Esophagus (tissue), 2 donors: Measurements from ENCODE around the gene CFAP68. TPM values are rescaled to one million over a fixed set of nuclear protein-coding genes. Genes with fewer than 3 reads are reported as not detected.

Source experiments
- H3K27ac ChIP-seq, 2 donors: one replicate each; pipeline ENCODE4 v1.5.1; 2013; ENCODE audit warnings: low read depth in 2 of 2, mild to moderate bottlenecking in 2 of 2, inconsistent platforms in 1 of 2, low read length in 1 of 2, moderate library complexity in 1 of 2
- H3K27me3 ChIP-seq, 2 donors: one replicate each; pipeline ENCODE4 v1.6.1; 2013; ENCODE audit warnings: low read length in 2 of 2, control low read depth in 1 of 2, mild to moderate bottlenecking in 1 of 2; ENCODE audit not compliant: insufficient read depth in 2 of 2, control insufficient read depth in 1 of 2
- H3K36me3 ChIP-seq, 2 donors: one replicate each; pipeline ENCODE4 v1.6.1; 2013; ENCODE audit warnings: low read length in 1 of 2; ENCODE audit not compliant: control insufficient read depth in 2 of 2, insufficient read depth in 2 of 2
- H3K4me1 ChIP-seq, 2 donors: one replicate each; pipeline ENCODE4 v1.6.1; 2013; ENCODE audit warnings: low read length in 1 of 2; ENCODE audit not compliant: control insufficient read depth in 2 of 2, insufficient read depth in 2 of 2
- H3K4me3 ChIP-seq, 2 donors: one replicate each; pipeline ENCODE4 v1.5.1; 2013; ENCODE audit warnings: low read length in 2 of 2, mild to moderate bottlenecking in 2 of 2, low read depth in 1 of 2, moderate library complexity in 1 of 2
- H3K9me3 ChIP-seq, 2 donors: one replicate each; pipeline ENCODE4 v1.6.1; 2013; ENCODE audit warnings: mild to moderate bottlenecking in 2 of 2, low read depth in 1 of 2, low read length in 1 of 2, moderate library complexity in 1 of 2; ENCODE audit not compliant: control insufficient read depth in 2 of 2, insufficient read depth in 1 of 2
- WGBS, 2 donors: extraction: QIAGEN DNeasy Blood & Tissue Kit; methylation state at CpG; one replicate each; pipeline ENCODE4 v1.1.7; 2013; 5-methylcytosine and 5-hydroxymethylcytosine counted together
- polyA plus RNA-seq, 2 donors: library from polyadenylated mRNA; stranded (reverse); fragments of 200-250 nt; gene quantifications; one replicate each; pipeline ENCODE4 v1.2.3, GENCODE V29; 2013
- donor health status: healthy with polysubstance abuse.
- donor health status: Bipolar disorder and iron deficiency.

CFAP68 gene
- polyA plus RNA-seq, 2 donors = 29.5 to 33.4 TPM

DNA sequence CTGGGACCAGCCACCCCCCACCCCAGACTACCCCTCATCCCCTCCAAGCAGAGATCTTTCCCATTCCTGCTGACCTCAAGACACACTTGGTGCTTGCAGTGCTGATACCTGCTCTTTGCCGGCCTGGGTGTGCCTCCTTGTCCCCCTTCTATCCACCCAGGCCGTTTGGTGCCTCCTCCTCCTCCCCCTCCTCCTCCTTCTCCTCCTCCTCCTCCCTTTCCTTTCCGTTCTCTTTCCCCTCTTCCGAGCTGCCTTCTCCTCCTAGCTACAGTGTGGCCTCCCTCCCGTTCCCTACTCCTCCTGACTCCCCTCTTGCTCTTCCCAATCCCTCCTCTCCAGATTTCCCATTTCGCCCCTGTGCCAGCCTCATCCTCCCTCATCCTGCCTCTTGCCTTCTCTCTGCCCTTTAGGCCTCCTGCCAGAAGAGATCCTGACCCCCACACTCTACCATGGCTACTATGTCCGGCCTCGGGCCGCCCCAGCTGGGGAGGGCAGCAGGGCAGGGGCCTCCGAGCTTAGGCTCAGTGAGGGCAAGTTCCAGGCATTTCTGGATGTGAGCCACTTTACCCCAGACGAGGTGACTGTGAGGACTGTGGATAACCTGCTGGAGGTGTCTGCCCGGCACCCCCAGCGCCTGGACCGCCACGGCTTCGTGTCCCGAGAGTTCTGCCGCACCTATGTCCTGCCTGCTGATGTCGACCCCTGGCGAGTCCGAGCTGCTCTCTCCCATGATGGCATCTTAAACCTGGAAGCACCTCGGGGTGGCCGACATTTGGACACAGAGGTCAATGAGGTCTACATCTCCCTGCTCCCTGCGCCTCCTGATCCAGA, 33.9 kb downstream of the CFAP68 start:
- no peaks in the 10 kb centered on the region for H3K27me3 ChIP-seq
- no peaks in the 10 kb centered on the region for H3K9me3 ChIP-seq
- peaks cover 0 to 9% of the 10 kb centered on the region in 2 donors for H3K4me1 ChIP-seq
- peak overlapping the region; percentile 29 to 32 for H3K4me3 ChIP-seq
- H3K36me3 ChIP-seq = no peaks in the 10 kb centered on the region
- peak overlapping the region; percentile 79 to 92 for H3K27ac ChIP-seq
- 58 to 60% methylated on average over 24 of the region's 24 CpGs for WGBS, 2 donors

DNA sequence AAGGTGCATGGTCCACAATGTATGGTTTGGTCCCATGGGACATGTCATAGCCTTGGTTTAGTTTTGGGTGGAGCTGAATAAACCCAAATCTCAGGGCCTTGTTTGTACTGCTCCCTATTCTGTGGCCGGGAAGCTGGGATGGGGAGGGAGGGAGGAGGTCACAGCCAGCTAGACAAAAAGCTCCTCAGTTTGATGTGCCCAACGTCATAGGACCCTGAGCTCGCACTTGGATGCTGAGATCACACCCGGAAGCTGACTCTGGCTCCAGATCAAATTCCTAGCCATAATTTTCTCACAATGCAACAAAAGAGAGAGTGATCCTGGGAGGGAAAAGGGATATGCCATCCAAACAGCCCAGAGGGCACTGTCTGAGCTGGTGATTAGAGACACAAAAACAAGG, 34.7 kb downstream of the CFAP68 start:
- Histone ChIP-seq H3K36me3 (no peaks in the 10 kb centered on the region), H3K27me3 (no peaks in the 10 kb centered on the region), H3K9me3 (no peaks in the 10 kb centered on the region), H3K4me3 (no peak overlapping the region), H3K27ac (peak overlapping the region; percentile 79 to 92), H3K4me1 (peaks cover 0 to 9% of the 10 kb centered on the region in 2 donors)
- WGBS, 2 donors = 17 to 18% methylated on average over 4 of the region's 4 CpGs

DNA sequence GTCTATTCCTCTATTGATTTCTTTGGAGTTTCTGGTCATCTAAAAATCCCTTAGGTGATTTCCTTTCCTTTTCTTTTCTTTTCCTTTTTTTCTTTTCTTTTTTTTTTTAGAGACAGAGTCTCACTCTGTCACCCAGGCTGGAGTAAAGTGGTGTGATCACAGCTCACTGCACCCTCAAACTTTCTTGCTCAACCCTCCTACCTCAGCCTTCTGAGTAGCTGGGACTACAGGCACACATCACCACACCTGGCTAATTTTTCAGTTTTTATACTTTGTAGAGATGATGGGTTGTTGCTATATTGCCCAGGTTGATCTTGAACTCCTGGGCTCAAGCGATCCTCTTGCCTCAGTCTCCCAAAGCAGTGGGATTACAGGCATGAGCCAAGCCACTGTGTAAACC, 37.4 kb downstream of the CFAP68 start:
- H3K4me3 ChIP-seq = no peak overlapping the region
- H3K9me3 ChIP-seq = no peaks in the 10 kb centered on the region
- no peaks in the 10 kb centered on the region for H3K36me3 ChIP-seq
- peaks cover 0 to 4% of the 10 kb centered on the region in 2 donors for H3K4me1 ChIP-seq
- no peak overlapping the region for H3K27ac ChIP-seq
- 92 to 93% methylated on average over 1 of the region's 1 CpG for WGBS, 2 donors
- H3K27me3 ChIP-seq = no peaks in the 10 kb centered on the region

DNA sequence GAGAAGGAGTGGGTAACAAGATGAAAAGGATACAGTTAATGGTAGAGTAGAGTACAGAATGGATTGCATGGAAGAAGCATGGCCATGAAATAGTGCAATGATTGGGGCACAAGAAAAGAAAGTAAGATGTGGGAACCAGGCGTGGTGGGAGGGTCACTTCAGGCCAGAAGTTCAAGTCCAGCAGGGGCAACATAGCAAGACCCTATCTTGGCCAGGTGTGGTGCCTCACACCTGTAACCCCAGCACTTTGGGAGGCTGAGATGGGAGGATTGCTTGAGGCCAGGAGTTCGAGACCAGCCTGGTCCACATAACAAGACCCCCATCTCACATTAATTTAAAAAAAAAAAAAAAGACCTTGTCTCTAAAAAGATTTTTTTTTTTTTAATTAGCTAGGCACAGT, 38.0 kb downstream of the CFAP68 start:
- peaks cover 0 to 4% of the 10 kb centered on the region in 2 donors for H3K4me1 ChIP-seq
- H3K27ac ChIP-seq = no peak overlapping the region
- H3K4me3 ChIP-seq = no peak overlapping the region
- H3K36me3 ChIP-seq = no peaks in the 10 kb centered on the region
- H3K27me3 ChIP-seq = no peaks in the 10 kb centered on the region
- 86 to 89% methylated on average over 2 of the region's 2 CpGs for WGBS, 2 donors
- no peaks in the 10 kb centered on the region for H3K9me3 ChIP-seq

DNA sequence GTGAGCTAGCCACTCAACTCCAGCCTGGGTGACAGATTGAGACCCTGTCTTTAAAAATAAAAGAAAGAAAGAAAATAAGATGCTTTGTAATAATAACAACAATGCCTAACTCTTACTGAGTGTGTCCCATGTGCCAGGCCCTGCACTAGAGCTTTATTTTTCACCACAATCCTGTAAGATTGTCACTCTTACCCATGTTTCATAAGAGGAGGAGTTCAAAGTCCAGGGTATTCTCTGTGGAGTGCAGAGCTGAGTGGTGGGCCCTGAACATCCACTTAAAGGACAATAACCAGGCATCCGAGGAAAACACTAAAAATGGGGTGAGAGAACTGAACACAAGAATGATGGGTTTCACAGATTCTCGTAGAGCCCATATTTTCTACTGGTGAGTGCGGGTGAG, 38.4 kb downstream of the CFAP68 start:
- peaks cover 0 to 4% of the 10 kb centered on the region in 2 donors for H3K4me1 ChIP-seq
- H3K36me3 ChIP-seq = no peaks in the 10 kb centered on the region
- H3K9me3 ChIP-seq = no peaks in the 10 kb centered on the region
- WGBS, 2 donors = 92 to 93% methylated on average over 3 of the region's 3 CpGs
- H3K27ac ChIP-seq = no peak overlapping the region
- H3K4me3 ChIP-seq = no peak overlapping the region
- H3K27me3 ChIP-seq = no peaks in the 10 kb centered on the region

DNA sequence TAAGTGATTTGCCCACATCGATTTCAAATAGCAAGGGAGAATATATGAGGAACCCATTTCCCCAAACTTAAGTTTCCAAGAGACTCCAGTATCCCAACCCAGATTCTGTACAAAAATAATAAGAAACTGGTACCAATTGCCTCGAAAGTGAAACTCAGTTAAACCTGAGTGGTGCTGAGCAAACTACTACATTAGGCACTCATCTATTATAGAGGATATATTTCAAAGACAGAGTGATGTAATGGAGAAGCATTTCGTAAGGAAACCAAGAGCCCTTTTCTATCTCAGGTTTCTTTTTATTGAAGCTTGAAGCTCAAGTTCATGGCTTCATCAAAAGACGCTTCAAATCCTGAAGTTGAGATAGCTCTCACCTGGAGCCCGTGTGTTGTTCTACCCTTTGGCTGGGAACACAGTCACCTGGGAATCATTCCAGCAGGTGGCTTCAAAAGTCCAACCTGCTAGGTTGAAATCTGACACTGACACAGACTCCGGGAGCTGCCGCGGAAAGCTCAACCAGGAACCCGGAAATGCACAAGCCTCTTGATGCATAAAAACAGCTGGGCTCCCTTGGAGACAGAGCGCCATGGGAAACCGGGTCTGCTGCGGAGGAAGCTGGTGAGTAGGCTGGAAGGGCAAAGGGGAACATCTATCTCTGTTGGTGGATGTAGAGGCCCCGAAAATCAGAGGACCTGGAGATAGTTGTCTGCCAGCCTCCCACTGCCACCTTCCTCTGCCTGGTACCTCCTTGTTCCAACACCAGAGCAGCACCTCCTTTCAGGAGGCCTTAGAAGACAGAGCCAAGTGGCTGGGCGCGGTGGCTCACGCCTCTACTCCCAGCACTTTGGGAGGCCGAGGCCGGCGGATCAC, 39.3 kb downstream of the CFAP68 start, which contains the start of gene C11orf52:
C11orf52 (plus strand) TSS at position 524 of the 867 bp plus-strand sequence; CDS start at position 584, 60 bp downstream.
- peaks cover 0 to 3% of the 10 kb centered on the region in 2 donors for H3K4me1 ChIP-seq
- no peaks in the 10 kb centered on the region for H3K9me3 ChIP-seq
- H3K4me3 ChIP-seq = peak within 1 kb of the TSS; percentile 17 to 22
- 37 to 40% methylated on average over 19 of the region's 19 CpGs for WGBS, 2 donors
- H3K27me3 ChIP-seq = no peaks in the 10 kb centered on the region
- peak within 1 kb of the TSS; percentile 65 to 75 for H3K27ac ChIP-seq
- no peaks in the 10 kb centered on the region for H3K36me3 ChIP-seq

DNA sequence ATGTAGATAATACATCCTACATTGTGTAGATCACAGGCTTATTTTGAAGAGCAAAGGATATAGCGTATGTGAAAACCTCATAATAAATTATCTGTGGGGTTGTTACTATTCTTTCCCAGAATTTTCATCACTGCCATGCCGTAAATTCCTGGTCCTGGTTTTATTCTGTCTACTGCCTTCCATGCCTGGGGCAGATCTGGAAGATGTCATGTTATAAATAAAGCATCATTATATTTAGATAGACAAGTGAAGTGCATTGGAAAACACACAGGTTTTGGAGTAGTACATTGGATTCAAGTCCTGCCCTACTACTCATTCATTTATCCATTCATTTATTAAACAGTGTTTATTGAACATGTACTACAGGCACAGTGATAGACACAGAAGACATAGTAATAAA, 41.6 kb downstream of the CFAP68 start:
- Histone ChIP-seq H3K4me3 (no peak overlapping the region), H3K4me1 (peaks cover 0 to 2% of the 10 kb centered on the region in 2 donors), H3K27ac (no peak overlapping the region), H3K27me3 (no peaks in the 10 kb centered on the region), H3K9me3 (no peaks in the 10 kb centered on the region), H3K36me3 (no peaks in the 10 kb centered on the region)
- 77 to 93% methylated on average over 2 of the region's 2 CpGs for WGBS, 2 donors

DNA sequence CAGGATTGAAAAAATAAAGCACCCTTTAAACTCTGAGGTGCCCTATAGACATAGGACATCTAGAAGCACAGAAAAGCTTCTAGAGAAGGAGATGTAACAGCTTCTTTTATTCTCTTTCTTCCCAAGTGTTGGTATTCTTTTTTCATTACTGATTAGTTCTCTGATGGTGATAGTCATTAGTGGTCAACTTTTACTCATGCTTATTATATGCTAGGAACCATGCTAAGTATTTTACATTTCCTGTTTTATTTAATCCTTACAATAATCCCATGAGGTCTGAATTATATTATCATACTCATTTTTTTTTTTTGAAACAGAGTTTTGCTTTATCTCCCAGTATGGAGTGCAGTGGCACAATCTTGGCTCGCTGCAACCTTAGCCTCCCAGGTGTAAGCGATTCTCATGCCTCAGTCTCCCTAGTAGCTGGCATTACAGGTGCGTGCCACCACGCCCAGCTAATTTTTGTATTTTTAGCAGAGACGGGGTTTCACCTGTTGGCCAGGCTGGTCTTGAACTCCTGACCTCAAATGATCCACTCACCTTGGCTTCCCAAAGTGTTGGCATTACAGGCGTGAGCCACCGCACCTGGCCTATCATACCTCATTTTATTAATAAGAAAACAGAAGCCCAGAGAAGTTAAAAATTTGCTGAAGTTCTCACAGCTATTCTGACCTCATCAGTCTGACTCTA, 42.3 kb downstream of the CFAP68 start:
- H3K4me1 ChIP-seq = peaks cover 0 to 7% of the 10 kb centered on the region in 2 donors
- 85 to 90% methylated on average over 7 of the region's 7 CpGs for WGBS, 2 donors
- H3K9me3 ChIP-seq = no peaks in the 10 kb centered on the region
- H3K27ac ChIP-seq = peak overlapping the region in 1 of 2 donors; percentile 27
- H3K36me3 ChIP-seq = no peaks in the 10 kb centered on the region
- no peaks in the 10 kb centered on the region for H3K27me3 ChIP-seq
- no peak overlapping the region for H3K4me3 ChIP-seq

DNA sequence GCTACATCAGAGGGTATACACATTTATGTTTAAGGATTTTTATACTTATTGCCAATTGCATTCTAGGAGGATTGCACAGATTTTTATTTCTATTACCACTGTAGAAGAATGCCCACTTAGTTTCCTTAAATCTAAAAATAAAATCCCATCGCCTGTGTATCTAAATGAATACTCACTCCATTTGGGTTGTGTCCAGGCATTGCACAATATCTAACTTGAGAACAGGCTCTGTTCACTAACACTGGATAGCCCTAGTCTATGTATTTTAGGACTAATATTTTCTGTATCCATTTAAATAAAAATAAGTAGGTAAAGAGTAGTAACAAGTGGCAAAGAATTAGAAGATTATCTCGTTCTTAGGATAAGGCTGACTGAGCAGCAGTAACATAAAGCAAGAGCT, 43.5 kb downstream of the CFAP68 start:
- no peak overlapping the region for H3K4me3 ChIP-seq
- peaks cover 0 to 7% of the 10 kb centered on the region in 2 donors for H3K4me1 ChIP-seq
- peak overlapping the region; percentile 75 to 76 for H3K27ac ChIP-seq

More for the DNA sequence above, 43.5 kb downstream of the CFAP68 start:
- WGBS, 2 donors = 5 to 13% methylated on average over 2 of the region's 2 CpGs
- no peaks in the 10 kb centered on the region for H3K9me3 ChIP-seq
- no peaks in the 10 kb centered on the region for H3K27me3 ChIP-seq
- H3K36me3 ChIP-seq = no peaks in the 10 kb centered on the region
